Ascending aorta (tissue), 2 donors: ENCODE measurements around the gene ADK. TPM values are rescaled to one million over a fixed set of nuclear protein-coding genes. Genes with fewer than 3 reads are reported as not detected.

Source experiments
- DNase-seq, 2 donors: peaks; one replicate each; pipeline ENCODE4 v3.0.0-alpha.2; 2019; ENCODE audit warnings: low spot score in 2 of 2
- H3K27ac ChIP-seq, 2 donors: fragments of 200-600 bp; sonication (generic); one replicate each; pipeline ENCODE4 v1.5.1; 2016 to 2017; ENCODE audit warnings: mild to moderate bottlenecking in 1 of 2
- H3K27me3 ChIP-seq: fragments of 200-600 bp; sonication (generic); one replicate; pipeline ENCODE4 v1.5.1; 2017
- H3K36me3 ChIP-seq, 2 donors: fragments of 200-600 bp; sonication (generic); one replicate each; pipeline ENCODE4 v1.5.1; 2016
- H3K4me1 ChIP-seq, 2 donors: fragments of 200-600 bp; sonication (generic); one replicate each; pipeline ENCODE4 v1.5.1; 2016 to 2017; ENCODE audit warnings: mild to moderate bottlenecking in 1 of 2
- H3K4me3 ChIP-seq, 2 donors: fragments of 200-600 bp; sonication (generic); one replicate each; pipeline ENCODE4 v1.5.1; 2016 to 2017; ENCODE audit warnings: mild to moderate bottlenecking in 1 of 2
- H3K9me3 ChIP-seq, 2 donors: fragments of 200-600 bp; sonication (generic); one replicate each; pipeline ENCODE4 v1.5.1; 2016
- intact Hi-C: fragments of 100-400 bp; cut with DNase I; formaldehyde crosslinking; loops from one replicate; pipeline ENCODE4 v1.15.1; 2023
- total RNA-seq: library from RNA; depleted of rRNA; stranded (reverse); fragments of >200 nt; gene quantifications from one replicate; pipeline ENCODE4 v1.1.0, GENCODE V29; 2016
- TF ChIP-seq, protein P1 (sequence below), 3 experiments: fragments of 200-600 bp in 2 of 3; fragments of 450-650 bp in 1 of 3; sonication (generic) in 2 of 3; IDR thresholded peaks; one replicate each; pipeline ENCODE4 v1.5.1; 2016 to 2019; ENCODE audit warnings: antibody characterized with exemption in 3 of 3, mild to moderate bottlenecking in 1 of 3, moderate library complexity in 1 of 3

Gene ADK
- total RNA-seq, 1 donor from 2014 or later: 2.4 TPM

DNA sequence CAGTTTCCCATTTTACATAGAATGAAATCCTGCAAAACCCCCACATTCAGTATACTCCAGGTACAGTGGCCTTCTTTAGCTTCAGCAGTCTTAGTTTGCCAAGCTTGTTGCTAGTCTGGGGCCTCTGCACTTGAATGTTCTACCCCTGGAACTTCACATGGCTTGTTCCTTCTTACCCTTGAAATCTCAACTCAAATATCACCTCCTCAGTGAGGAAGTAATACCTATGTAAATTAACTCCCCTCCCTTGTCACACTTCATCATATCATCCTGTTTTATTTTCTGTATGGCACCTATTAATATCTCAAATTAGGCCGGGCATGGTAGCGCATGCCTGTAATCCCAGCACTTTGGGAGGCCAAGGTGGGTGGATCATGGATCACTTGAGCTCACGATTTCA lies 511.6 kb downstream of the ADK start:
- Histone ChIP-seq H3K4me1 (peaks cover 0 to 2% of the 10 kb centered on the region in 2 donors), H3K36me3 (no peaks in the 10 kb centered on the region), H3K4me3 (no peak overlapping the region), H3K27me3 (no peaks in the 10 kb centered on the region), H3K27ac (no peak overlapping the region), H3K9me3 (no peaks in the 10 kb centered on the region)
- TF ChIP-seq, protein P1, sequence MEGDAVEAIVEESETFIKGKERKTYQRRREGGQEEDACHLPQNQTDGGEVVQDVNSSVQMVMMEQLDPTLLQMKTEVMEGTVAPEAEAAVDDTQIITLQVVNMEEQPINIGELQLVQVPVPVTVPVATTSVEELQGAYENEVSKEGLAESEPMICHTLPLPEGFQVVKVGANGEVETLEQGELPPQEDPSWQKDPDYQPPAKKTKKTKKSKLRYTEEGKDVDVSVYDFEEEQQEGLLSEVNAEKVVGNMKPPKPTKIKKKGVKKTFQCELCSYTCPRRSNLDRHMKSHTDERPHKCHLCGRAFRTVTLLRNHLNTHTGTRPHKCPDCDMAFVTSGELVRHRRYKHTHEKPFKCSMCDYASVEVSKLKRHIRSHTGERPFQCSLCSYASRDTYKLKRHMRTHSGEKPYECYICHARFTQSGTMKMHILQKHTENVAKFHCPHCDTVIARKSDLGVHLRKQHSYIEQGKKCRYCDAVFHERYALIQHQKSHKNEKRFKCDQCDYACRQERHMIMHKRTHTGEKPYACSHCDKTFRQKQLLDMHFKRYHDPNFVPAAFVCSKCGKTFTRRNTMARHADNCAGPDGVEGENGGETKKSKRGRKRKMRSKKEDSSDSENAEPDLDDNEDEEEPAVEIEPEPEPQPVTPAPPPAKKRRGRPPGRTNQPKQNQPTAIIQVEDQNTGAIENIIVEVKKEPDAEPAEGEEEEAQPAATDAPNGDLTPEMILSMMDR (IDR thresholded peaks at IDR 0.05): no peak
- DNase-seq: no peak
- intact Hi-C loops: no loop called here

DNA sequence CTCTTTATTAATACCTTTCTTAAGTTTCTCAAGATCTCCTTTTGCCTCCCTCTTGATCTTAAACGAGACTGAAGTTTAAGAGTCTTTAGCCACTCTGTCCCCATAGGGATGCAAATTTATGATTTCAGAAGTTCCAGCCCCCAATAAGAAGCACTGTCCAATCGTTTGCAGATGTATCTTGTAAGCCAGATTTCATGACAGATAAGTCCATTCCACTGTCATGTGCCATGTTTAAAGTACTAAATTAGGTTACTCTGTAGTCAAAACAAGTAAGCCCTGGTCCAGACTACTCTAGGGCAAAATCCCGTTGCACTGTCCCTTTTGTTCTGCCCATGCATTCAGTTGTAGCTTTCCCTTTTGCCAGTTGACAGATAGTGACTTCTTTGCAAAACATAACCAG lies 518.2 kb downstream of the ADK start:
- H3K9me3 ChIP-seq: no peaks in the 10 kb centered on the region
- no peak overlapping the region for H3K27ac ChIP-seq
- TF ChIP-seq, protein P1 (IDR thresholded peaks at IDR 0.05): no peak
- intact Hi-C loops: no loop called here
- no peaks in the 10 kb centered on the region for H3K4me1 ChIP-seq
- DNase-seq: no peak
- no peaks in the 10 kb centered on the region for H3K27me3 ChIP-seq
- H3K36me3 ChIP-seq: peaks cover 0 to 10% of the 10 kb centered on the region in 2 donors
- H3K4me3 ChIP-seq: no peak overlapping the region

DNA sequence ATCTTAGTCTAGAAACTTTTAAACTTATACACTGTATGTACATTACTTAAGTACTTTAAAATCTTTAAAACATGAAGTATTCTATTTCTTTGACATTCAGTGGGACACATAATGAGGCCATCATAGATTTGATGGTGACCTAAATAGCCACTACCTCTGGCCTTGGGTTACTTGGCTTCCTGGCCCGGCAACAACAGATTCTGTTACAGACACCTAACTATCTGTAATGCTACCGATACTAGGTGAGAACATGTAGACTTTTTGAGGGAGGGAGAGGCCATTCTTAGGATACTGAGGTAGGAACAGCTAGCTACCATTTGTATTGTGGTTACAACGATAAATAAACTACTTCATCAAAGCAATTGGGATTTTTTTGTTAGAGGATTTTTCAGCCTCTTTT lies 520.7 kb downstream of the ADK start:
- no peaks in the 10 kb centered on the region for H3K9me3 ChIP-seq
- no peak overlapping the region for H3K4me3 ChIP-seq
- no peaks in the 10 kb centered on the region for H3K4me1 ChIP-seq
- intact Hi-C loops: no loop called here
- H3K36me3 ChIP-seq: peaks cover 0 to 10% of the 10 kb centered on the region in 2 donors
- no peak for DNase-seq
- TF ChIP-seq, protein P1 (IDR thresholded peaks at IDR 0.05): no peak
- H3K27ac ChIP-seq: no peak overlapping the region
- H3K27me3 ChIP-seq: no peaks in the 10 kb centered on the region

DNA sequence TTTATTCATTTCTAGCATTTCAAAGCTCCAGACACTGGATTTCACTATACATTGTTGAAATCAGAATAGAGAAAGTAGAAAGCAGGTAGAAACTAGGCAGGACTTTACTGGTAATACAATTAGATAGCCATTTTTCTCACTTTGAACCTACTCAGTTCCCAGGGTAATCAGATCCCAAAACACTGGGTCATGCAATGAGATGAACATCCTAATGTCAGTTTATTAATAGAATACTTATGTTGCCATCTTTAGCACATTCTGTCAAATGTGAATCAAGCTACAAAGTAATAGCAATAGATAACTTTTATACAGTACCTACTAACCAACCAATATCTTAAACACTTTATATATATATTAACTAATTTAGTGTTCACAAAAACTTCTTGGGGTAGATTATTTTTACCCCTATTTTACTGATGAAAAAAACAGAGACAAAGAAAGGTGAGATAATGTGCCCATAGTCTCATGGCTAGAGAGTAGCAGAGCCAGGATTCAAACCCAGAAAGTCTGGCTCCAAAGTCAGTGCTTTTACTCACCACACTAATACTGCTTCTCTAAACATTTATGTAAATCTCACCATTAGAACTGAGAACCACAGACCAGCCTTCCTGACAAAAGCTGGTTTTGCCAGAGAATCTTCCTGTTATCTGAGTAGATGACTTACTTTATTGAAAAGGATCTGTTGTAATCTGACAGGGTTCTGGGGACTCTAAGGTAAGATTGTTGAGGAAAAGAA lies 521.6 kb downstream of the ADK start:
- no peaks in the 10 kb centered on the region for H3K27me3 ChIP-seq
- intact Hi-C loops: no loop called here

DNA sequence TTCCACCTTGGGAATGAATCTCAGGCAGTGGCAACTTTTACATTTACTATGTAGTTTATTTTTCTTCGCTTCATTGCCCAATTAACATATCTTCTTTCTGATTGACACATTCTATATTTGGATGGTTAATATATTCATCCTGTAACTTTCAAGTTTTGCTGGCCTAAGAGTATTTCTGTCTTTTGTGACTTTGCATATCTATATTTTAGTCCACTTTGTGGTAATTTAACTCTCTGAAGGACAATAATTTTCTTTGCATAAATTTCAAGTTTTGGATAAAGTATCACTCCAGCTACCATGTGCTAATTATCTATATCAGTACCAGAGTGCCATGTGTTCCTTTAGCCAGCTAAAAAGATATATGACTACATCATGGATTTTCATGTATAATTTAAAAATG lies 523.9 kb downstream of the ADK start:
- Histone ChIP-seq H3K27ac (no peak overlapping the region), H3K4me3 (no peak overlapping the region), H3K9me3 (no peaks in the 10 kb centered on the region), H3K27me3 (no peaks in the 10 kb centered on the region), H3K4me1 (no peaks in the 10 kb centered on the region), H3K36me3 (peaks cover 0 to 10% of the 10 kb centered on the region in 2 donors)
- DNase-seq: no peak
- TF ChIP-seq, protein P1 (IDR thresholded peaks at IDR 0.05): no peak
- intact Hi-C loops: no loop called here

More for the DNA sequence above, 521.6 kb downstream of the ADK start:
- H3K4me1 ChIP-seq: no peaks in the 10 kb centered on the region
- TF ChIP-seq, protein P1 (IDR thresholded peaks at IDR 0.05): no peak
- peaks cover 0 to 10% of the 10 kb centered on the region in 2 donors for H3K36me3 ChIP-seq
- H3K27ac ChIP-seq: no peak overlapping the region
- H3K9me3 ChIP-seq: no peaks in the 10 kb centered on the region
- DNase-seq: no peak
- H3K4me3 ChIP-seq: no peak overlapping the region
